Thymus (tissue), 11 donors: ENCODE results near the gene CEACAM4. TPM values are rescaled to one million over a fixed set of nuclear protein-coding genes. Genes with fewer than 3 reads are reported as not detected.
A peak's percentile ranks its signal among the peaks of the same experiment; 100 is the strongest.

Source experiments
- DNase-seq, 9 donors: peaks; one replicate each; pipeline ENCODE4 v3.0.0-alpha.2; 2013; ENCODE audit warnings: low spot score in 9 of 9, low read depth in 6 of 9, missing footprints in 1 of 9
- H3K27ac ChIP-seq, 2 donors: one replicate each; pipeline ENCODE4 v1.5.1; 2013; ENCODE audit warnings: control low read depth in 1 of 2, low read depth in 1 of 2, low read length in 1 of 2, mild to moderate bottlenecking in 1 of 2, moderate library complexity in 1 of 2
- H3K27me3 ChIP-seq, 2 donors: one replicate each; pipeline ENCODE4 v1.5.1; 2013; ENCODE audit warnings: low read length in 1 of 2; ENCODE audit not compliant: control insufficient read depth in 2 of 2, insufficient read depth in 1 of 2
- H3K36me3 ChIP-seq, 2 donors: one replicate each; pipeline ENCODE4 v1.5.1; 2013; ENCODE audit warnings: low read length in 1 of 2, mild to moderate bottlenecking in 1 of 2, moderate library complexity in 1 of 2; ENCODE audit not compliant: control insufficient read depth in 2 of 2, insufficient read depth in 2 of 2
- H3K4me1 ChIP-seq, 2 donors: one replicate each; pipeline ENCODE4 v1.5.1; 2013; ENCODE audit warnings: low read length in 2 of 2; ENCODE audit not compliant: control insufficient read depth in 2 of 2, insufficient read depth in 2 of 2
- H3K4me3 ChIP-seq, 2 donors: one replicate each; pipeline ENCODE4 v1.5.1; 2013; ENCODE audit warnings: low read length in 2 of 2, control low read depth in 1 of 2, mild to moderate bottlenecking in 1 of 2
- H3K9me3 ChIP-seq, 2 donors: one replicate each; pipeline ENCODE4 v1.5.1; 2013; ENCODE audit warnings: low read length in 1 of 2, mild to moderate bottlenecking in 1 of 2; ENCODE audit not compliant: control insufficient read depth in 2 of 2, insufficient read depth in 1 of 2
- WGBS: extraction: QIAGEN DNeasy Blood & Tissue Kit; methylation state at CpG from one replicate; pipeline ENCODE4 v1.1.7; 2013; 5-methylcytosine and 5-hydroxymethylcytosine counted together
- polyA plus RNA-seq: library from polyadenylated mRNA; stranded (reverse); fragments of 200-250 nt; gene quantifications from one replicate; pipeline ENCODE4 v1.2.3, GENCODE V29; 2013
- total RNA-seq: library from RNA; stranded (reverse); fragments of 120-200 nt; gene quantifications from one replicate; pipeline ENCODE4 v1.2.4, GENCODE V29; 2013
- donor health status: healthy.

The CEACAM4 gene
- total and polyA plus RNA-seq, 2 donors: 0.52 to 1.9 TPM

DNA sequence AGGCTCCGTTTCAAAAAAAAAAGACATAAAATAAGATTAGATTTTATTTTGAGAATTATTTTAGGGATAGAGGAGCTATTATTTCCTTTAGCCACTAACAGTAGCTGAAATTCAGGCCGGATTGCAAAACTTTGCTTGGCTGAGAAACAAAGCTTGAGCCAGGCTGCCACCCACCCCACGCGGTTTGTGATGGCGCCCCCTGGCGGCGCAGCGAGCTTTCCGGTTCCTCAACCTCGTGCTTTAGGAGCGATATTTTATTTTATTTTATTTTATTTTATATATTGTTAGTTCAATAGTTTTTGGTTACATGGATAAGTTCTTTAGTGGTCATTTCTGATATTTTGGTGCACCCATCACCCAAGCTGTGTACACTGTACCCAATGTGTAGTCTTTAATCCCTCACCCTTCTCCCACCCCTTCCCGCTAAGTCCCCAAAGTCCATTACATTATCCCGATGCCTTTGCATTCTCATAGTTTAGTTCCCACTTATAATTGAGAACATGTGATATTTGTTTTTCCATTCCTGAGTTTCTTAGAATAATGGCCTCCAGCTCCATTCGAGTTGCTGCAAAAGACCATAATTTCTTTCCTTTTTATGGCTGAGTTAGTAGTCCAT, 19.8 kb upstream of the CEACAM4 start:
- Histone ChIP-seq H3K27me3 (no peaks in the 10 kb centered on the region), H3K9me3 (no peaks in the 10 kb centered on the region), H3K27ac (no peak overlapping the region), H3K4me1 (no peaks in the 10 kb centered on the region), H3K4me3 (no peak overlapping the region), H3K36me3 (no peaks in the 10 kb centered on the region)
- peak in 1 of 9 donors; percentile 9 for DNase-seq
- 40% methylated on average over 14 of the region's 14 CpGs for WGBS

DNA sequence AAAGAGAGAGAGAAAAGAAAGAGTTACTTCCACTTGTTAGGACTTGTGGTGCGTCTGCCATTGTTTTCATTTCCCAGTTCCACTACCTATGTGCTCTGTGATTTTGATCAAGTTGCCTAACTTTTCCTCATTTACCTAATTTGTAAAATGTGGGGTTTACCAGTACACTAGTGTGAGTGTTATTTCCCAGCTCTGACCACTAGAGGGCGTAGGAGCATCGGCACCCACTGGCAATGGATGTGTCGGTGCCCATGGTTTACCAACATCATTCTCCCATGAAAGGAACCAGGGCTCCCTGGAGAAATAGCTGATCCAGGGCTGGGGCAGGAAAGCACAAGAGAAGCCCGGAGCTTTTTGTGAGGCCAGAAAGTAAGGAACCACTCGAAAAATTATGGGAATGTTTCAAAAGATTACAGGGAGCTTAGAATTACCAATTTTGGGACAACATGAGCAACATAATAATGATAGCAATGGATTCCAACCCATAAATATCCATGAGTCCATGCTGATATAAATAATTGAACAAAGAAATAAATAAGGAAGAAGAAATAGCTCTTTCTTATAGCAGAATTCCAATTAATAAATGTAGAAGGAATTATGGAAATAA, 15.1 kb upstream of the CEACAM4 start:
- WGBS: 8% methylated on average over 6 of the region's 6 CpGs
- Histone ChIP-seq H3K27me3 (no peaks in the 10 kb centered on the region), H3K4me1 (no peaks in the 10 kb centered on the region), H3K9me3 (no peaks in the 10 kb centered on the region), H3K36me3 (no peaks in the 10 kb centered on the region), H3K27ac (no peak overlapping the region), H3K4me3 (no peak overlapping the region)
- peak in 8 of 9 donors; percentile 18 to 57 (median 29) for DNase-seq

DNA sequence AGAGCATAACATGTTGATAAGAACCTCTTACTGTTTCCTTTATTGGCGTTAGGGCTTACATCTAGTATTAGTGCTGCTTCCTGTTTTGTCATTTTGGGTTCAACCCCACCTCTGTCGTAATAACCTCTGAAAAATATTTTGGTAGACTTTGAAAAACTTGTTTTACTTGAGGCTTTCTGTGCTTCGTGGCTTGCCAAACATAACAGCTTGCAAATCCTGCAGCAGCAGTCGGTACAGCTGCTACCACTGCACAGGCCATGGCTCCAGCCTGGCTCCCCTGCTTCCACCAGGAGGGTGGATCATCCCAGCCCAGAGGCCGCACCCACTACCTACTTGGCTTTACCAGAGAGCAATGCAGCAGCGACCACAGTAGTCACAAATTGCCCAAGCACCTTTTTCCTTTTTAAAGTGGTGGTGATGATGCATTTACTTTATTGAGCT, 11.8 kb upstream of the CEACAM4 start:
- Histone ChIP-seq H3K4me1 (no peaks in the 10 kb centered on the region), H3K27me3 (no peaks in the 10 kb centered on the region), H3K9me3 (no peaks in the 10 kb centered on the region), H3K4me3 (no peak overlapping the region), H3K36me3 (no peaks in the 10 kb centered on the region), H3K27ac (no peak overlapping the region)
- no peak for DNase-seq
- 40% methylated on average over 6 of the region's 6 CpGs for WGBS

DNA sequence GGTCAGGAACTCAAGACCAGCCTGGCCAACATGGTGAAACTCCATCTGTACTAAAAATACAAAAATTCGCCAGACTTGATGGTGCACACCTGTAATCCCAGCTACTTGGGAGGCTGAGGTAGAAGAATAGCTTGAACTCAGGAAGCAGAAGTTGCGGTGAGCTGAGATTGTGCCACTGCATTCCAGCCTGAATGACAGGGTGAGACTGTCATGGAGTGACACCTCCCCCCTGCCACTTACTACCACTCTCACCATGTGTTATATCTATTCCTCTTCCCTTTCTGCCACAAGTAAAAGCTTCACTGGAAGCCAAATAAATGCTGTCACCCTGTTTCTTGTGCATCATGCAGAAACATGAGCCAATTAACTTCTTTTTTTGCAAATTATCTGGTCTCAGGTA, 10.6 kb upstream of the CEACAM4 start:
- Histone ChIP-seq H3K36me3 (no peaks in the 10 kb centered on the region), H3K27ac (no peak overlapping the region), H3K4me3 (no peak overlapping the region), H3K4me1 (no peaks in the 10 kb centered on the region), H3K9me3 (no peaks in the 10 kb centered on the region), H3K27me3 (no peaks in the 10 kb centered on the region)
- no peak for DNase-seq
- 67% methylated on average over 2 of the region's 2 CpGs for WGBS

DNA sequence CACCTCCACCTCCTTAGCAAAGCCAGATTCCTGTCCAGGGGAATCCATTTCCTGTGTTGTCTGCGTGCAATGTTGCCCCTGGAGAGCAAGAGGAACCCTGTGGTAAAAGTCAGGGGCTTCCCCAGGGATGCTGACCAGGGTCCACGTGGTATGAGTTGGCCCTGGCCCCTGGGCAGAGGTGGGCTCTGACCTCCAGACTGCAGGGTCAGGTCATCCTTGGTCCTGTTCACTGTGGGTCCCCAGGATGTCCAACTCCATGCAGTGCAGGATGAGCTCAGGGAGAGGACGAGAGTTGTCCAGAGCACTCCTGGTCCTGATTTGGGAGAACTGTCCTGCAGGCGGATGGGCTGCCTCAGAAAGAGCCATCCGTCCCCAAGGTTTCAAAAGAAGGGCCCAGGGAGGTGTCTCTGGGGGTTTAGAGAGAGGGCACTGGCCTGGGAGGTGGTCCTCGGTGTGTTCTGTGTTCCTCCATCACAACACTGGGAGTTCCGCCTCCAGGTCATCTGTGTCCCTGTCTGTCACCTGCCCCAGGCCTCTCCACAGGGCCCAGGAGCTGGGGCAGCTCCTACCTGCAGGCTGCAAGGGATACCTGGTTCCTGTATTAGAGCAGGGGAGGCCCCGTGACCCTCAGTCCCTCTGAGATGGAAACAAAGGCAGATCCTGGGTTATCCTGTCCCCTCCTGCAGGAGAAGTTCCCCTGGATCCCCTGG, 1.2 kb upstream of the CEACAM4 start:
- no peak for DNase-seq
- H3K4me1 ChIP-seq: no peaks in the 10 kb centered on the region
- peaks cover 0 to 4% of the 10 kb centered on the region in 2 donors for H3K27me3 ChIP-seq
- no peaks in the 10 kb centered on the region for H3K9me3 ChIP-seq
- H3K36me3 ChIP-seq: no peaks in the 10 kb centered on the region
- H3K4me3 ChIP-seq: no peak overlapping the region
- H3K27ac ChIP-seq: no peak overlapping the region
- WGBS: 88% methylated on average over 8 of the region's 8 CpGs

DNA sequence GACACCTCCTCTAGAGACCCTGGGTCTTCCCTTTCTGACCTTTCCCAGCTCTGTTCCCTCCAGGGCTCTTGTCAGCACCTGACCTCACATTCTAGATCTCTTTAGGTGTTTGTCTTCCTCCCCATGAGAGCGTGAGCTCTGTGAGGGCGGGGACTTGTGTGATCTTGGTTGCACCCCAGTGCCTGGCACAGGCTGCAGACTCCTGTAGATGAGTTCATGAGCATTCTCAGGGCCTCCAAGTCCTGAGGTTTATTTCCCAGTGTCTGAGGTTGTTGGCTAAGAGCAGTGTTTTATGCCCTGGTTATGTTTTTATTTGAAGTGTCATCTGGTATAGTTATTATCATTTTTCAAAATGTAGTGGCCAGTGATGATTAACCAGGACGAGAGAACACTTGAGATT, 596 bp downstream of the CEACAM4 start:
- peaks cover 0 to 4% of the 10 kb centered on the region in 2 donors for H3K27me3 ChIP-seq
- no peaks in the 10 kb centered on the region for H3K4me1 ChIP-seq
- H3K27ac ChIP-seq: no peak overlapping the region
- no peak overlapping the region for H3K4me3 ChIP-seq
- DNase-seq: no peak
- no peaks in the 10 kb centered on the region for H3K9me3 ChIP-seq
- 83% methylated on average over 3 of the region's 3 CpGs for WGBS
- no peaks in the 10 kb centered on the region for H3K36me3 ChIP-seq

DNA sequence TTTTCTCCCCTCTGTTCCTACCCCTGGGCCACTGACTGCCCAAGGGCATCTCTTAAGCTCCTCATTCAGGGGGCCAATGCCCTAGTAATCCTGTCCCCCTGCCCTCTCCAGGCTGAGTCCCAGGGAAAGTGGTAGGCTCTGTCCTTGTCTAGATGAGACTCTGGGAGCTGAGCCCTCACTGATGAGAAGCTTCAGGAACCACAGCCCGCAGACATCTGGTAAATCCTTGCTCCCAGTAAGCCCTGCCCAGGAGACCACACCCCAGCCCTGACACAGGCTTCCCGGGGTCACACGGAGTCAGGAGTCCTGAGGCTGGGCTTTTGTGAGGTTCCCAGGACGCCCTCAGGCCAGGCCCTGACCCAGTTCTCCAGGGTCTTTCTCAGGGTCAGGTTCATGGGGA, 1.9 kb downstream of the CEACAM4 start:
- peaks cover 0 to 4% of the 10 kb centered on the region in 2 donors for H3K27me3 ChIP-seq
- no peaks in the 10 kb centered on the region for H3K4me1 ChIP-seq
- no peaks in the 10 kb centered on the region for H3K9me3 ChIP-seq
- H3K36me3 ChIP-seq: no peaks in the 10 kb centered on the region
- WGBS: 92% methylated on average over 4 of the region's 4 CpGs
- no peak overlapping the region for H3K27ac ChIP-seq
- no peak for DNase-seq
- no peak overlapping the region for H3K4me3 ChIP-seq

DNA sequence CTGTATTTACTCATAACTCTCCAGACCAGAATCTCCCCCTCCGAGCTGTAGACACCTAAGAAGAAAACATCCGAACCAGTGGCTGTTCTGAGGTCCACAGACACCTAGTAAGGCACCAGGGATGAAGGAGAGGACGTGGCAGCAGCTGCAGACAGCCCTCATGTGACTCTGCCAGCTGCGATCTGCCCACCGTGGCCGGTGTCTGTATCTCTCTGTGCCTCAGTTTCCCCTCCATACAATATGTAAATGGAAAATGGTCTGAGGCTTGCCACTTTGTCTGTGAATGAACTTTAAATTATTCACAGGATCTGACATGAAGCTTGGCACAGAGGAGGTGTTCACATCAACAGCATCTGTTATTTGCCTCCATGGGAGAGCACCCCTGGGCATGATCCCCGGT, 2.4 kb downstream of the CEACAM4 start:
- no peak overlapping the region for H3K4me3 ChIP-seq
- H3K36me3 ChIP-seq: no peaks in the 10 kb centered on the region
- WGBS: 87% methylated on average over 7 of the region's 7 CpGs
- peaks cover 0 to 4% of the 10 kb centered on the region in 2 donors for H3K27me3 ChIP-seq
- DNase-seq: no peak
- no peak overlapping the region for H3K27ac ChIP-seq
- no peaks in the 10 kb centered on the region for H3K4me1 ChIP-seq
- H3K9me3 ChIP-seq: no peaks in the 10 kb centered on the region

DNA sequence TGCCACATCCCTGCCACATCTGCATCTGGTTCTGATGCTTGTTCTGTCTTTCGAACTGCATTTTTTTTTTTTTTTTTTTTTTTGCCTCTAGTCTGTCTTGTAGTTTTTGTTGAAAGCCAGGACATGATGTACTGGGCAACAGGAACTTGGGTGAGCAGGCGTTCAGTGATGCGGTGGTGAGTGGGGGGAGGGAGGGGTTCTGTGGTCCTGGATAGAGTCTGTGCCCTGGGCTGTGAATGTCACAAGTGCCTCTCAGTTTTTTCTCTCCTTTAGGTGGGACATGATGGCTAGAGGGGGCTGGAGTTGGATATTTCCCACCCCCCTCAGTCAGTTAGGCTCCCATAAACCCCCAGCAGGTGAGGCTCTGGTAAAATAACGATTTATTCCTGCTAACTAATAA, 3.5 kb downstream of the CEACAM4 start:
- 77% methylated on average over 4 of the region's 4 CpGs for WGBS
- Histone ChIP-seq H3K27ac (no peak overlapping the region), H3K4me3 (no peak overlapping the region), H3K27me3 (peaks cover 0 to 4% of the 10 kb centered on the region in 2 donors), H3K9me3 (no peaks in the 10 kb centered on the region), H3K4me1 (no peaks in the 10 kb centered on the region), H3K36me3 (no peaks in the 10 kb centered on the region)
- DNase-seq: no peak
